C4-2B (cell line): ENCODE measurements around the gene STK17B.
"Not testable (repeated sequence)": the region's sequence is repeated elsewhere in the genome, so short reads cannot be mapped to it uniquely, and the experiment has no call there.

Experiments
- H3K27ac ChIP-seq: fragments of 450-650 bp; 2 replicates; pipeline ENCODE4 v1.5.1; 2017
- ZFX ChIP-seq: fragments of 450-650 bp; IDR thresholded peaks from 2 replicates; pipeline ENCODE4 v1.6.1; 2017
- TF ChIP-seq, protein P1 (sequence below): fragments of 450-650 bp; conservative IDR thresholded peaks from 2 replicates; pipeline ENCODE4 v1.5.1; 2017; ENCODE audit warnings: mild to moderate bottlenecking

The STK17B gene

DNA sequence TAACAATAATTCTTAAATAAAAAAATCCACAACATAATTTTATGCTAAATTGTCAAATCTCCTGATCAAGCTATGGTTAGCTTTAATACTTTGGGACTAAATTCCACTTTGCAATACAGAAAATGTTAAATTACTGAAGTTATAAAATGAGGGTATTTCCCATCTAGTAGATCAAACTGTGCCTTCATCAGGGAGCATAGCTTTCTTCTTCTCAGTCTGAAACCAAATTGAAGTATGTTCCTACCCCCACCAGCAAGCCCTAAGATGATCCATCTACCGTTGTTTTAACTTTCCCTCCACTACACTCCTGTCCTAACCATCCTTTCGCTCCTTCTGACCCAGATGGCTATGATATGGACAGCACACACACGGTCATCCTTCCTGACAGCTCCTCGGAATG is 24.4 kb upstream of the STK17B start:
- TF ChIP-seq, protein P1, sequence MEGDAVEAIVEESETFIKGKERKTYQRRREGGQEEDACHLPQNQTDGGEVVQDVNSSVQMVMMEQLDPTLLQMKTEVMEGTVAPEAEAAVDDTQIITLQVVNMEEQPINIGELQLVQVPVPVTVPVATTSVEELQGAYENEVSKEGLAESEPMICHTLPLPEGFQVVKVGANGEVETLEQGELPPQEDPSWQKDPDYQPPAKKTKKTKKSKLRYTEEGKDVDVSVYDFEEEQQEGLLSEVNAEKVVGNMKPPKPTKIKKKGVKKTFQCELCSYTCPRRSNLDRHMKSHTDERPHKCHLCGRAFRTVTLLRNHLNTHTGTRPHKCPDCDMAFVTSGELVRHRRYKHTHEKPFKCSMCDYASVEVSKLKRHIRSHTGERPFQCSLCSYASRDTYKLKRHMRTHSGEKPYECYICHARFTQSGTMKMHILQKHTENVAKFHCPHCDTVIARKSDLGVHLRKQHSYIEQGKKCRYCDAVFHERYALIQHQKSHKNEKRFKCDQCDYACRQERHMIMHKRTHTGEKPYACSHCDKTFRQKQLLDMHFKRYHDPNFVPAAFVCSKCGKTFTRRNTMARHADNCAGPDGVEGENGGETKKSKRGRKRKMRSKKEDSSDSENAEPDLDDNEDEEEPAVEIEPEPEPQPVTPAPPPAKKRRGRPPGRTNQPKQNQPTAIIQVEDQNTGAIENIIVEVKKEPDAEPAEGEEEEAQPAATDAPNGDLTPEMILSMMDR, result no peak
- no peak for TF ChIP-seq ZFX
- H3K27ac ChIP-seq, result no peak overlapping the region

DNA sequence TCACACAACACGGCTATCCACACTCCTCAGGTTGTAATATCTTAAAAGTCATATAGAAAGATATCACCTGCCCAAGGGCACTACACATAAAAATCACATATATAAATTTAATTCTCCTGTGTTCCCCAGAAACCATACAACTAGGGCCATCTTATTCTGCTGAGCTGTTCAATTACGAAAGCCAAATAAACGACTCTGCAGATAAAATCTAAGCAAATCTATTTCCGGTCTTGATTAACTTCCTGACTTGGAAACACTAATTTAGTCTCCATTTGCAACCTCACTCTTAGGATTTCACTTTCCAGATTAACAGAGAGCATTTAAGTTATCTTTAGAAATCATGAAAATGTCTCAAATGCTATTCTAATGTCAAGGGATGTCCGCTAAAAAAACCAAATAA is 23.9 kb upstream of the STK17B start:
- H3K27ac ChIP-seq, result no peak overlapping the region
- no peak for TF ChIP-seq ZFX
- TF ChIP-seq, protein P1, result no peak

- TF ChIP-seq ZFX, result no peak
- TF ChIP-seq, protein P1, result no peak
- H3K27ac ChIP-seq, result no peak overlapping the region
Observed at GRCh38 chr2:196191541-196191940, 20.2 kb upstream of the STK17B start.

GRCh38 chr2:196187898-196188458 is 16.6 kb upstream of the STK17B start:
- no peak for TF ChIP-seq ZFX
- TF ChIP-seq, protein P1, result no peak
- no peak overlapping the region for H3K27ac ChIP-seq

DNA sequence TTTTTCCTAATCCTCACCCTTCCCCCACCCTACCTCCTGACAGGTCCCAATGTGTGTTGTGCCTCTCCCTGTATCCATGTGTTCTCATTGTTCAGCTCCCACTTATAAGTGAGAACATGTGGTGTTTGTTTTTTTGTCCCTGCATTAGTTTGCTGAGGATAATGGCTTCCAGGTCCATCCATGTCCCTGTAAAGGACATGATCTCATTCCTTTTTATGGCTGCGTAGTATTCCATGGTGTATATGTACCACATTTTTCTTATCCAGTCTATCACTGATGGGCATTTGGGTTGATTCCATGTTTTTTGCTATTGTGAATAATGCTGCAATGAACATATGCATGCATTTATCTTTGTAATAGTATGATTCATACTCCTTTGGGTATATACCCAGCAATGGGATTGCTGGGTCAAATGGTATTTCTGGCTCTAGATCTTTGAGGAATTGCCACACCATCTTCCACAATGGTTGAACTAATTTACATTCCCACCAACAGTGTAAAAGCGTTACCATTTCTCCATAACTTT is 15.9 kb upstream of the STK17B start:
- not testable (repeated sequence) for H3K27ac ChIP-seq

GRCh38 chr2:196186266-196186980 is 15.0 kb upstream of the STK17B start:
- TF ChIP-seq ZFX, result no peak
- TF ChIP-seq, protein P1, result no peak
- no peak overlapping the region for H3K27ac ChIP-seq

- TF ChIP-seq, protein P1, result no peak
- no peak for TF ChIP-seq ZFX
- no peak overlapping the region for H3K27ac ChIP-seq
Observed at GRCh38 chr2:196184921-196185320, 13.5 kb upstream of the STK17B start.
